SU-DHL-6 (cell line): Measurements from ENCODE around the gene TGM6.

Experiments
- H2AFZ ChIP-seq: fragments of 200-600 bp; sonication (generic); 2 replicates; pipeline ENCODE4 v1.6.1; 2014; ENCODE audit warnings: low read depth, mild to moderate bottlenecking, moderate library complexity, mixed read lengths, antibody characterized with exemption, low read length; ENCODE audit not compliant: severe bottlenecking
- H3F3A ChIP-seq: fragments of 200-600 bp; shearing (Covaris generic); 2 replicates; pipeline ENCODE4 v1.6.0; 2016; ENCODE audit warnings: antibody characterized with exemption, mild to moderate bottlenecking; ENCODE audit not compliant: insufficient read depth
- H3K27ac ChIP-seq: fragments of 200-600 bp; sonication (generic); 2 replicates; pipeline ENCODE4 v1.5.1; 2016; ENCODE audit warnings: low read depth, mild to moderate bottlenecking, low read length, moderate library complexity, mixed read lengths
- H3K27me3 ChIP-seq: fragments of 200-600 bp; sonication (generic), shearing (Covaris generic); 2 replicates; pipeline ENCODE4 v1.6.0; 2014; ENCODE audit warnings: mild to moderate bottlenecking, low read length
- H3K36me3 ChIP-seq: fragments of 200-600 bp; sonication (generic); 2 replicates; pipeline ENCODE4 v1.6.1; 2014; ENCODE audit warnings: mild to moderate bottlenecking, low read length, mixed read lengths
- H3K4me2 ChIP-seq: fragments of 300-600, 200-600 bp; shearing (Covaris generic), sonication (generic); 2 replicates; pipeline ENCODE4 v1.6.0; 2014; ENCODE audit warnings: low read length, low read depth, mild to moderate bottlenecking; ENCODE audit not compliant: poor library complexity, severe bottlenecking
- H3K4me3 ChIP-seq: fragments of 200-600 bp; sonication (generic); 2 replicates; pipeline ENCODE4 v1.5.1; 2014; ENCODE audit warnings: antibody characterized with exemption, low read length, mild to moderate bottlenecking, mixed read lengths; ENCODE audit not compliant: insufficient read depth, poor library complexity, severe bottlenecking
- H3K79me2 ChIP-seq: fragments of 200-600 bp; sonication (generic); 2 replicates; pipeline ENCODE4 v1.6.1; 2014; ENCODE audit warnings: mild to moderate bottlenecking, low read length, moderate library complexity; ENCODE audit not compliant: insufficient read depth
- H3K9ac ChIP-seq: fragments of 200-600 bp; sonication (generic); 2 replicates; pipeline ENCODE4 v1.7.0; 2014; ENCODE audit warnings: mild to moderate bottlenecking, low read length
- H3K9me2 ChIP-seq: fragments of 200-600 bp; sonication (generic); replicated peaks from 2 replicates; pipeline ENCODE4 v1.6.1; 2014; ENCODE audit warnings: low read length; ENCODE audit not compliant: insufficient read depth
- H3K9me3 ChIP-seq: fragments of 200-600 bp; sonication (generic); 2 replicates; pipeline ENCODE4 v1.6.1; 2014; ENCODE audit warnings: low read length, mixed read lengths; ENCODE audit not compliant: insufficient read depth
- H4K20me1 ChIP-seq: fragments of 200-600 bp; sonication (generic); 2 replicates; pipeline ENCODE4 v1.6.1; 2014; ENCODE audit warnings: low read depth, mild to moderate bottlenecking, antibody characterized with exemption, low read length, moderate library complexity, mixed read lengths
- EZH2phosphoT487 ChIP-seq: fragments of 200-600 bp; sonication (generic), shearing (Covaris generic); conservative IDR thresholded peaks from 2 replicates; pipeline ENCODE4 v1.6.1; 2018; ENCODE audit warnings: mild to moderate bottlenecking, antibody characterized with exemption, low read length, moderate library complexity, mixed read lengths
- TF ChIP-seq, protein P1 (sequence below): fragments of 200-600 bp; sonication (generic); IDR thresholded peaks from one replicate; pipeline ENCODE4 v1.5.1; 2017; ENCODE audit warnings: antibody characterized with exemption, mild to moderate bottlenecking, low read length, moderate library complexity; ENCODE audit not compliant: insufficient read depth, poor library complexity, severe bottlenecking

TGM6 gene

DNA sequence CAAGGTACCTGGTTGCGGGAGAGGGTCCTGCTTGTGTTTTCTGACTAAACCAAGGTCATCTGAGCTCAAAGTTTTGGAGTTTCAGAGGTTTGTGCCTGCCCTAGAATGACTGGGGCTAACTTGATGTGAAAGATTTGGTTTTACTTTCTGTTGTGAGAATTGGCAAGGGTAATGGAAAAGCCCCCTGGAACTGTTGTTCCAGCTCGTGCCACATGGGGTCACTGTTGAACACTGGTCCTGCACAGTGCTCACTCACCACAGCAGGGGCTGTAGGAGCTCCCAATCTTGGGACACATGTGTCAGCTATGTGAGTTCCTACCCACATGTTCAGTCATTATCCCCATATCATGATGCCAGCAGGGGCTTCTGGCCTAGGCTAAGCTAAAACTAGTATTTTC, 6.5 kb downstream of the TGM6 start:
- Histone ChIP-seq H3K9me3 (peaks cover 8% of the 10 kb centered on the region; the same call in 1 of the 2 replicates), H2AFZ (no peak overlapping the region), H3K9ac (no peak overlapping the region), H3K79me2 (no peaks in the 10 kb centered on the region), H3K9me2 (no peaks in the 10 kb centered on the region), H3K36me3 (no peaks in the 10 kb centered on the region), H4K20me1 (no peaks in the 10 kb centered on the region), H3K27ac (no peak overlapping the region), H3K4me3 (no peak overlapping the region), H3F3A (no peaks in the 10 kb centered on the region), H3K4me2 (no peak overlapping the region), H3K27me3 (no peaks in the 10 kb centered on the region)
- no peak for TF ChIP-seq EZH2phosphoT487
- TF ChIP-seq, protein P1, sequence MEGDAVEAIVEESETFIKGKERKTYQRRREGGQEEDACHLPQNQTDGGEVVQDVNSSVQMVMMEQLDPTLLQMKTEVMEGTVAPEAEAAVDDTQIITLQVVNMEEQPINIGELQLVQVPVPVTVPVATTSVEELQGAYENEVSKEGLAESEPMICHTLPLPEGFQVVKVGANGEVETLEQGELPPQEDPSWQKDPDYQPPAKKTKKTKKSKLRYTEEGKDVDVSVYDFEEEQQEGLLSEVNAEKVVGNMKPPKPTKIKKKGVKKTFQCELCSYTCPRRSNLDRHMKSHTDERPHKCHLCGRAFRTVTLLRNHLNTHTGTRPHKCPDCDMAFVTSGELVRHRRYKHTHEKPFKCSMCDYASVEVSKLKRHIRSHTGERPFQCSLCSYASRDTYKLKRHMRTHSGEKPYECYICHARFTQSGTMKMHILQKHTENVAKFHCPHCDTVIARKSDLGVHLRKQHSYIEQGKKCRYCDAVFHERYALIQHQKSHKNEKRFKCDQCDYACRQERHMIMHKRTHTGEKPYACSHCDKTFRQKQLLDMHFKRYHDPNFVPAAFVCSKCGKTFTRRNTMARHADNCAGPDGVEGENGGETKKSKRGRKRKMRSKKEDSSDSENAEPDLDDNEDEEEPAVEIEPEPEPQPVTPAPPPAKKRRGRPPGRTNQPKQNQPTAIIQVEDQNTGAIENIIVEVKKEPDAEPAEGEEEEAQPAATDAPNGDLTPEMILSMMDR: peak; percentile 45

DNA sequence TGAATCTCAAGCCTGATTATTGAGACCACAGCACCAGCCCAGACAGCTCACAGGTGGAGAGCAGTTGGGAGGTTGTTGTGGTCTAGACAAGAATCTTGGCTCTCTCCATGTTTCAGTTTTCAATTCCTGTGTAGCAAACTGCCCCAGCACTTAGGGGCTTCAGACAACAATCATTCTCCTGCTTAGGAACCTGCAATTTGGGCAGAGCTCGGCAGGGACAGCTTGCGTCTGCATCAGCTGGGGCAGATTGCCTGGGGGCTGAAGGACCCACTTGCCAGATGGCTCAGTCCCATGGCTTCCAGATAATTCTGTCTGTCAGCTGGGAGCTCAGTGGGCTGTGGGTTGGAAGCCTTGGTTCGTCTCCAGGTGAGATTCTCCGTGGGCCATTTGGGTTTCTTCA, 6.9 kb downstream of the TGM6 start:
- no peak overlapping the region for H3K4me3 ChIP-seq
- no peaks in the 10 kb centered on the region for H3F3A ChIP-seq
- H3K27me3 ChIP-seq: no peaks in the 10 kb centered on the region
- H4K20me1 ChIP-seq: no peaks in the 10 kb centered on the region
- no peak overlapping the region for H3K9ac ChIP-seq
- H3K36me3 ChIP-seq: no peaks in the 10 kb centered on the region
- H2AFZ ChIP-seq: no peak overlapping the region
- H3K4me2 ChIP-seq: no peak overlapping the region
- no peaks in the 10 kb centered on the region for H3K79me2 ChIP-seq
- no peak overlapping the region for H3K27ac ChIP-seq
- no peak for TF ChIP-seq EZH2phosphoT487
- TF ChIP-seq, protein P1: no peak
- H3K9me3 ChIP-seq: peaks cover 8% of the 10 kb centered on the region; the same call in 1 of the 2 replicates
- no peaks in the 10 kb centered on the region for H3K9me2 ChIP-seq

DNA sequence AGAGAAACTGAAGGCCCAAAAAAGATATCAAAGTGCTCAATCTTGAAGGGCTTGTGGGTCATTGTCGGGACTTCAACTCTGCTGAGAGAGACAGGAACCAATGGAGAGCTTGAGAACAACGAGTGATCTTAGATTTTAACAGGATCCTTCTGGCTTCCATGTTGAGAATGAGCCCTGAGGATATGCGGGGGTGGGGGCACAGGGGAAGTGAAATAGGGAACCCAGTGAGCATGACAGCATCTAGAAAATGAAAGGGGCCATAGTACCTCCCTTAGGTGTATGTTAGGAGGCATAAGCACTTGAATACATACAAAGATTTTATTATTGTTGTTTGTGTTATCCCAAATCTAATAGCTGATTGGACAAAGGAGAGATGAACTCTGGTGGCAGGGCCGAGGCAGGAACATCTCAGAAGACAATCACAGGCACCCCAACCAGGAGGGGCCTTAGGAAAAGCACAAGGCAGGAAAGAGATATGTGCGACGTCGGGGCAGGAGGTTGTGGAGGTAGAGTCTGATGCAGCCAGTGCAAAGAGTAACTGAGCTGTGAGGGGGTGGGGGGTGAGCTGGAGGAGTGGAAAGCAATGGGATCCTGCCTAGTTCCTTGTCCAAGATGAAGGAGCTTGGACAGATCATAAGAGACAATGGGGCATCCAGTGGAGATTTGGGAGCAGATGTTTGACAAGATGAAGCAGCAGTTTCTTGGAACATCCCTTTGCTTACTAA, 10.4 kb downstream of the TGM6 start:
- Histone ChIP-seq H3K79me2 (no peaks in the 10 kb centered on the region), H3K4me2 (no peak overlapping the region), H3K27me3 (no peaks in the 10 kb centered on the region), H2AFZ (no peak overlapping the region), H3K9me3 (peaks cover 8% of the 10 kb centered on the region; the same call in 1 of the 2 replicates), H3F3A (no peaks in the 10 kb centered on the region), H3K9ac (no peak overlapping the region), H4K20me1 (no peaks in the 10 kb centered on the region), H3K36me3 (no peaks in the 10 kb centered on the region), H3K9me2 (no peaks in the 10 kb centered on the region), H3K4me3 (no peak overlapping the region), H3K27ac (no peak overlapping the region)
- TF ChIP-seq, protein P1: no peak
- TF ChIP-seq EZH2phosphoT487: no peak
